Endothelial cell of umbilical vein (primary cell): ENCODE data around the gene STRBP. TPM values are rescaled to one million over a fixed set of nuclear protein-coding genes. Genes with fewer than 3 reads are reported as not detected.

Source experiments
- BruUV-seq: library from RNA; stranded (reverse); fragments of 400-500 nt; replicated peaks from 2 replicates; lab custom pipeline; 2021; lab: Mats Ljungman, UMichigan
- CTCF ChIA-PET: fragments of 300-600, 350-600 bp; sonication (Branson Sonifier 250); formaldehyde crosslinking; loops from one replicate; lab custom pipeline; 2021; ENCODE audit warnings: antibody characterized with exemption, inconsistent platforms; lab: Charles Lee
- POLR2A ChIA-PET: fragments of 300-600, 350-600 bp; sonication (Branson Sonifier 250); formaldehyde crosslinking; loops from one replicate; lab custom pipeline; 2021; ENCODE audit warnings: antibody characterized with exemption, inconsistent platforms; lab: Charles Lee
- DNase-seq: peaks from one replicate; pipeline ENCODE4 v3.0.0-alpha.2; 2011; ENCODE audit warnings: low read depth, low spot score
- FAIRE-seq: peaks from 2 replicates; lab custom pipeline; 2011; peaks lifted over from hg19 to GRCh38; lab: Jason Lieb, UNC
- H2AFZ ChIP-seq: 2 replicates; pipeline ENCODE4 v1.6.0; 2012; ENCODE audit warnings: low read depth, low read length, control low read depth, inconsistent platforms
- H3K27ac ChIP-seq: 2 replicates; pipeline ENCODE4 v1.5.1; 2011; ENCODE audit warnings: low read depth, mild to moderate bottlenecking, control low read depth, low read length, moderate library complexity; ENCODE audit not compliant: insufficient read depth
- H3K27me3 ChIP-seq, 2 experiments: 2 replicates each; pipeline versions ENCODE4 v1.6.0 to v1.6.1; 2011; ENCODE audit warnings: low read length in 2 of 2, mixed read lengths in 1 of 2; ENCODE audit not compliant: control insufficient read depth in 2 of 2, insufficient read depth in 2 of 2
- H3K36me3 ChIP-seq, 2 experiments: 2 replicates in 1 of 2; 3 replicates in 1 of 2; pipeline ENCODE4 v1.5.1; 2011; ENCODE audit warnings: low read length in 2 of 2, mild to moderate bottlenecking in 1 of 2, moderate library complexity in 1 of 2; ENCODE audit not compliant: control insufficient read depth in 2 of 2, insufficient read depth in 2 of 2; ENCODE audit errors: extremely low read depth in 1 of 2
- H3K4me1 ChIP-seq: 3 replicates; pipeline ENCODE4 v1.5.1; 2011; ENCODE audit warnings: mild to moderate bottlenecking, low read length; ENCODE audit not compliant: control insufficient read depth, insufficient read depth; ENCODE audit errors: extremely low read depth
- H3K4me2 ChIP-seq: 2 replicates; pipeline ENCODE4 v1.6.1; 2011; ENCODE audit warnings: low read length, control low read depth, mixed read lengths; ENCODE audit not compliant: insufficient read depth
- H3K4me3 ChIP-seq, 3 experiments: fragments of 200-600 bp in 1 of 3; sonication (generic), shearing (Covaris generic) in 1 of 3; replicated peaks in 1 of 3; 2 replicates each; pipeline ENCODE4 v1.5.1; 2011 to 2016; ENCODE audit warnings: control low read depth in 3 of 3, low read length in 3 of 3, mild to moderate bottlenecking in 2 of 3, inconsistent platforms in 1 of 3, low read depth in 1 of 3, moderate library complexity in 1 of 3; ENCODE audit not compliant: insufficient read depth in 1 of 3
- H3K79me2 ChIP-seq: 2 replicates; pipeline ENCODE4 v1.6.0; 2012; ENCODE audit warnings: low read length, inconsistent platforms; ENCODE audit not compliant: control insufficient read depth, insufficient read depth
- H3K9ac ChIP-seq: replicated peaks from 2 replicates; pipeline ENCODE3; 2011; ENCODE audit warnings: low read length, control low read depth; ENCODE audit not compliant: insufficient read depth; ENCODE audit errors: extremely low read depth
- H3K9me1 ChIP-seq: replicated peaks from 3 replicates; pipeline ENCODE4 v1.6.0; 2011; ENCODE audit warnings: mild to moderate bottlenecking, low read length; ENCODE audit not compliant: control insufficient read depth, insufficient read depth; ENCODE audit errors: extremely low read depth
- H3K9me3 ChIP-seq: replicated peaks from 2 replicates; pipeline ENCODE4 v1.5.1; 2012; ENCODE audit warnings: low read length, inconsistent platforms; ENCODE audit not compliant: control insufficient read depth, insufficient read depth
- H4K20me1 ChIP-seq: replicated peaks from 2 replicates; pipeline ENCODE3; 2011; ENCODE audit warnings: mild to moderate bottlenecking, low read length; ENCODE audit not compliant: control insufficient read depth, insufficient read depth; ENCODE audit errors: extremely low read depth
- CTCF ChIP-seq, 2 donors: IDR thresholded peaks; 1 replicate in 1 of 2; 2 replicates in 1 of 2; pipeline ENCODE4 v1.5.1; 2011; ENCODE audit warnings: low read length in 2 of 2, mild to moderate bottlenecking in 2 of 2, moderate library complexity in 2 of 2, control low read depth in 1 of 2, inconsistent platforms in 1 of 2, low read depth in 1 of 2; ENCODE audit not compliant: insufficient read depth in 1 of 2; ENCODE audit errors: extremely low read depth in 1 of 2
- EZH2 ChIP-seq: IDR thresholded peaks from 2 replicates; pipeline ENCODE4 v1.6.1; 2012; ENCODE audit warnings: borderline replicate concordance, low read depth, mild to moderate bottlenecking, moderate library complexity, low read length, inconsistent platforms; ENCODE audit not compliant: severe bottlenecking
- FOS ChIP-seq: IDR thresholded peaks from 2 replicates; pipeline ENCODE4 v1.6.1; 2011; ENCODE audit warnings: mild to moderate bottlenecking, low read length, moderate library complexity, borderline replicate concordance; ENCODE audit not compliant: insufficient read depth
- GATA2 ChIP-seq: IDR thresholded peaks from 2 replicates; pipeline ENCODE4 v1.7.0; 2011; ENCODE audit warnings: low read depth, mild to moderate bottlenecking, moderate library complexity, mixed read lengths, low read length; ENCODE audit not compliant: insufficient read length, insufficient read depth
- JUN ChIP-seq: IDR thresholded peaks from 2 replicates; pipeline ENCODE4 v1.6.1; 2011; ENCODE audit warnings: borderline replicate concordance, low read depth; ENCODE audit not compliant: insufficient read length, insufficient read depth
- MYC ChIP-seq: IDR thresholded peaks from one replicate; pipeline ENCODE4 v1.6.1; 2011; ENCODE audit warnings: mild to moderate bottlenecking, low read depth, low read length
- POLR2A ChIP-seq: IDR thresholded peaks from 2 replicates; pipeline ENCODE4 v1.6.1; 2012; ENCODE audit warnings: low read depth, mild to moderate bottlenecking, control low read depth, low read length
- POLR2AphosphoS5 ChIP-seq: IDR thresholded peaks from 2 replicates; pipeline ENCODE4 v1.6.1; 2012; ENCODE audit warnings: low read depth, mild to moderate bottlenecking, control low read depth, low read length, moderate library complexity; ENCODE audit not compliant: insufficient read depth
- dilution Hi-C: fragments of 300-500 bp; cut with MboI; formaldehyde crosslinking; loops from one replicate; pipeline ENCODE4 v1.15.0; 2019; ENCODE audit warnings: low sequenced_read_pairs; ENCODE audit not compliant: extremely low pct_ligation_motif_present
- intact Hi-C: fragments of 100-400 bp; cut with micrococcal nuclease; formaldehyde crosslinking; loops from one replicate; pipeline ENCODE4 v1.10.0; 2022
- polyA plus RNA-seq, 4 experiments: library from polyadenylated mRNA; depleted of rRNA in 3 of 4; stranded (reverse) in 3 of 4; unstranded in 1 of 4; fragments of >200 nt; gene quantifications; 2 replicates each; pipeline versions ENCODE4 v1.2.1 to v1.2.3, GENCODE V29; 2011 to 2012; ENCODE audit warnings: missing spikeins in 1 of 4
- total RNA-seq: library from RNA; stranded (reverse); gene quantifications from 2 replicates; pipeline ENCODE4 v1.2.3, GENCODE V29; 2021
- TF ChIP-seq, protein P1 (sequence below): IDR thresholded peaks from 2 replicates; pipeline ENCODE4 v1.6.1; 2011; ENCODE audit not compliant: insufficient read depth, insufficient read length

The STRBP gene
- total and polyA plus RNA-seq, 2 donors (not counting 3 experiments of a cell fraction or from before 2014, with no cell fraction given) = 7.7 to 15.4 TPM

DNA sequence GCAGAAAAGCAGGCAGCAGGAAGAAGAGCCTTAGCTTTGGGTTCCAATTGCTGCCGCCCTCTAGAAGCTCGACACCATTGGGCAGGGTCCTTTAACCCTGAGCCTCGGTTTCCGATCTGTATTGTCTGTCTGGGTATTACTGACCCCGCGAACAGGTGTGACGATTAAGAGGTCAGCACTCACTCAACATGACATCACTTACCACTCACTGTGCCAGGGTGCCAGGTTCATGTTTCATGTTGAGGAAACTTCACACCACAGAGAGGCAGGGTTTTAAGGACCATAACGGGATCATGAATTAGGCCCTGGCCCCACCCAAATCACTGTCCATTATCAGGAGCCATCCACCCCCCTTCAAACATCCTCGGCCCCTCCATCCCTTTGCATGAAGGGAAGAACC is 159.4 kb downstream of the STRBP start:
- no peak for TF ChIP-seq POLR2AphosphoS5
- no peak for TF ChIP-seq EZH2
- TF ChIP-seq POLR2A = no peak
- no peak for TF ChIP-seq GATA2
- BruUV-seq = no TSS peak
- dilution Hi-C loops = no loop called here
- FAIRE-seq = no peak
- H3K27ac ChIP-seq = no peak overlapping the region
- H3K36me3 ChIP-seq = peaks cover 2 to 34% of the 10 kb centered on the region in 2 experiments
- H4K20me1 ChIP-seq = no peaks in the 10 kb centered on the region
- no peak overlapping the region for H3K9ac ChIP-seq
- H2AFZ ChIP-seq = no peak overlapping the region
- H3K9me3 ChIP-seq = no peaks in the 10 kb centered on the region
- no peak for DNase-seq
- POLR2A ChIA-PET = no interaction called here
- no peaks in the 10 kb centered on the region for H3K79me2 ChIP-seq
- no peak overlapping the region for H3K4me2 ChIP-seq
- intact Hi-C loops = no loop called here
- H3K4me1 ChIP-seq = no peaks in the 10 kb centered on the region
- H3K4me3 ChIP-seq = no peak overlapping the region
- CTCF ChIA-PET = interaction anchor here (0.6 to 3.1 kb wide), 3 partner anchors 117 to 241 kb away, joined by 3 to 15 read pairs (median 4); no protein-coding TSS in a partner anchor
- H3K27me3 ChIP-seq = no peaks in the 10 kb centered on the region
- H3K9me1 ChIP-seq = no peaks in the 10 kb centered on the region

DNA sequence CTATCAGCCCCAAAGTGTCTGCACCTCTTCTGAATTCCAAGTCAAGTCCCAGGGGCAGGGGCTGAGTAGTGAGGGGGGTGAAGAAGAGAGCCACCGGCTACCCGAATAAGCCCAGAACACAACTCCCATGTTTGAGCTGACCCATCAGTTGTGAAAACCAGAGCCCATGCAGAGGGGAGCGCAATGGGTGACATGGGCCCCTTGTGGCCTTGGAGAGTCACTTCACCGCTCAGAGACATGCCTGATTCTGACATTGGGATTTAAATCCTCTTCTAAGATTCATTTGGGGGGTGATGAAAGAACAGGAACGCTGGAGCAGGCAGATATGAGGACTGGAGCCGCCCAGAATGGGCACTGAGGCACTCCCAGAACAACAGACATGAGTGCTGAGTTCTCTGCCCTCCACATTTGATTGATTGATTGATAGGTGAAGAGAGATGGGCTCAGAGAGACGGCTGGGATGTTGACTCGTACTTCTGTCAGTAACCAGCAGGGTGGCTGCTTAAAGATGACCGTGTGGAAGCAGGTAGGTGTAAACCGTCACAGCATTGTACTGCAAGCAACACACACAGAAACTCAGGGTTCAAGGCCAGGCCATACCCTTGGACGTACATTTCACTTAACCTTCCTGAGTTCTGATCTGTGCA is 160.6 kb downstream of the STRBP start:
- DNase-seq (no peak), FAIRE-seq (no peak)
- H3K79me2 ChIP-seq = no peaks in the 10 kb centered on the region
- dilution Hi-C loops = no loop called here
- ChIA-PET CTCF (interaction anchor here (1.3 to 3.1 kb wide), 4 partner anchors 118 to 242 kb away, joined by 3 to 15 read pairs (median 6); no protein-coding TSS in a partner anchor), POLR2A (interaction anchor here (0.6 kb wide), 1 partner anchor 93 kb away, joined by 6 read pairs; no protein-coding TSS in a partner anchor)
- H2AFZ ChIP-seq = no peak overlapping the region
- no peak overlapping the region for H3K9ac ChIP-seq
- TF ChIP-seq GATA2 = no peak
- no peak for TF ChIP-seq POLR2AphosphoS5
- no peak for TF ChIP-seq FOS
- TF ChIP-seq, protein P1, sequence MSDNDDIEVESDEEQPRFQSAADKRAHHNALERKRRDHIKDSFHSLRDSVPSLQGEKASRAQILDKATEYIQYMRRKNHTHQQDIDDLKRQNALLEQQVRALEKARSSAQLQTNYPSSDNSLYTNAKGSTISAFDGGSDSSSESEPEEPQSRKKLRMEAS = no peak
- TF ChIP-seq EZH2 = no peak
- TF ChIP-seq CTCF (IDR thresholded peaks at IDR 0.05; ENCODE audit: extremely low read depth in 1 of 2, insufficient read depth in 1 of 2, low read depth in 1 of 2, low read length in 2 of 2) = no peak
- no peak for TF ChIP-seq MYC
- TF ChIP-seq JUN = no peak
- TF ChIP-seq POLR2A = no peak
- intact Hi-C loops = no loop called here
- no peak overlapping the region for H3K27ac ChIP-seq
- no peaks in the 10 kb centered on the region for H3K4me1 ChIP-seq
- H3K9me3 ChIP-seq = no peaks in the 10 kb centered on the region
- H3K4me3 ChIP-seq = no peak overlapping the region
- no peaks in the 10 kb centered on the region for H3K9me1 ChIP-seq
- BruUV-seq = no TSS peak
- no peak overlapping the region for H3K4me2 ChIP-seq
- H3K27me3 ChIP-seq = no peaks in the 10 kb centered on the region
- no peaks in the 10 kb centered on the region for H4K20me1 ChIP-seq
- peaks cover 2 to 40% of the 10 kb centered on the region in 2 experiments for H3K36me3 ChIP-seq
